Activated CD8-positive, alpha-beta T cell treated with anti-CD3 and anti-CD28 coated beads for 36 hours (primary cell): ENCODE results near the gene CUEDC2. TPM values are rescaled to one million over a fixed set of nuclear protein-coding genes. Genes with fewer than 3 reads are reported as not detected.

Source experiments
- ATAC-seq: fragments of 200-7000 bp; cut with Tn5 transposase; one replicate; pipeline ENCODE4 v1.10.0; 2021; ENCODE audit warnings: mild to moderate bottlenecking, moderate library complexity
- CTCF ChIA-PET: fragments of 350-600 bp; sonication (Branson Sonifier 250); formaldehyde crosslinking; loops from one replicate; lab custom pipeline; 2021; ENCODE audit warnings: antibody characterized with exemption; lab: Charles Lee
- POLR2A ChIA-PET: fragments of 350-600 bp; sonication (Branson Sonifier 250); formaldehyde crosslinking; loops from one replicate; lab custom pipeline; 2021; ENCODE audit warnings: antibody characterized with exemption; lab: Charles Lee
- DNase-seq: peaks from one replicate; pipeline ENCODE4 v3.0.0-alpha.2; 2020
- H3K27ac Mint-ChIP-seq: one replicate; pipeline ENCODE4 v1.8.0; 2021; ENCODE audit warnings: mild to moderate bottlenecking, mixed read lengths
- H3K27me3 Mint-ChIP-seq: one replicate; pipeline ENCODE4 v1.8.0; 2021; ENCODE audit warnings: mixed read lengths
- H3K36me3 Mint-ChIP-seq: one replicate; pipeline ENCODE4 v1.8.0; 2021; ENCODE audit warnings: low read depth, mixed read lengths
- H3K4me1 Mint-ChIP-seq: one replicate; pipeline ENCODE4 v1.8.0; 2021; ENCODE audit warnings: low read depth, mixed read lengths
- H3K4me3 Mint-ChIP-seq: one replicate; pipeline ENCODE4 v1.8.0; 2021; ENCODE audit warnings: mild to moderate bottlenecking, moderate library complexity, mixed read lengths
- H3K9me3 Mint-ChIP-seq: one replicate; pipeline ENCODE4 v1.8.0; 2021; ENCODE audit warnings: mixed read lengths
- intact Hi-C: fragments of 100-400 bp; cut with micrococcal nuclease; formaldehyde crosslinking; loops from one replicate; pipeline ENCODE4 v1.10.0; 2022
- total RNA-seq, 2 experiments: library from RNA; stranded (reverse); gene quantifications; one replicate each; pipeline ENCODE4 v1.2.3, GENCODE V29; 2021
- TF ChIP-seq, protein P1 (sequence below): fragments of 200-600 bp; IDR thresholded peaks from one replicate; pipeline ENCODE4 v1.8.0; 2022; ENCODE audit warnings: antibody characterized with exemption, mild to moderate bottlenecking

Gene CUEDC2
- total RNA-seq, 2 experiments from 2014 or later, result 71.8 to 76.4 TPM

DNA sequence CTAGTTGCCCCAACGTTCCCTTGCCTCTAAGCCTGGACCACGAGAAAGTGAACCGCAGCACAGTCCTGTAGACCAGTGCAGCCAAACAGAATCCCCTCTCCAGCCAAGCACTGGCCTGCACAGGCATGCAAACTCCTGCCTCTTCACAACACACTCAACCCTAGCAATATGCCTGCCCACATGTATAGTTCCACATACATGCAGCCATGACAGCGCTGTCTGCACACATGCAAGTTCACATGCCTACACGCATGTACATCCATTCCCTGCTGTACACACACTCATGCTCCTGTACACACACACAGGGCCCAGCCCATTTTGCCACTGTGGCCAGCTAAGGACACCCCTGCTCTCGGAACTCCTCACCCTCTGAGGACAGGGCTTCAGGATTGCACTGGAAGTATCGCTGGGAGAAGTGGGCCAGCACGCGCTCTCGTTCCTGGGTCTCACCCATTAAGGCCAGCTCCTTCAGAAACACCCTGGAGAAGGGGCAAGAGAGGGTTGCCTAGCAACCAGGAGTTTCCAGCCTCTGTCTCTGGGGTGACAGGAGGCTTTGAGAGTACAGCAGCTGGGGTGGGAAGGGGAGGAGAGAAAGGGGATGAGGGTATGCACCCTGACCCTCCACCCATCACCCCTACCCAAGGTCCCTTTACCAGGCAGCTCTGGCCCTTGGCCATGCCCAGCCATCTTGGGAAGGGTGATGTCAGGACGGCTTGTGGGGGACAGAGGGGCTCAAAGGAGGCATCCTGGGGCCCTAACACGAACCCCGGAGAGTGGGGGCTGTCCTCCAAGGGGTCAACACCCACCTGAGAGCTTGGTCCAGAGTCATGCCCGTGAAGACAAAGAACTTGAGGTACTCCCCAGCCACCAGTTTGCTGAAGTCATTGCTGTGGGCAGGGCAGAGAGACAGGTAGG is 20.8 kb downstream of the CUEDC2 start:
- Mint-ChIP-seq H3K4me1 (peaks cover 38% of the 10 kb centered on the region), H3K4me3 (peak overlapping the region; percentile 80), H3K9me3 (no peaks in the 10 kb centered on the region), H3K27me3 (peaks cover 13% of the 10 kb centered on the region), H3K27ac (no peak overlapping the region), H3K36me3 (no peaks in the 10 kb centered on the region)
- TF ChIP-seq, protein P1, sequence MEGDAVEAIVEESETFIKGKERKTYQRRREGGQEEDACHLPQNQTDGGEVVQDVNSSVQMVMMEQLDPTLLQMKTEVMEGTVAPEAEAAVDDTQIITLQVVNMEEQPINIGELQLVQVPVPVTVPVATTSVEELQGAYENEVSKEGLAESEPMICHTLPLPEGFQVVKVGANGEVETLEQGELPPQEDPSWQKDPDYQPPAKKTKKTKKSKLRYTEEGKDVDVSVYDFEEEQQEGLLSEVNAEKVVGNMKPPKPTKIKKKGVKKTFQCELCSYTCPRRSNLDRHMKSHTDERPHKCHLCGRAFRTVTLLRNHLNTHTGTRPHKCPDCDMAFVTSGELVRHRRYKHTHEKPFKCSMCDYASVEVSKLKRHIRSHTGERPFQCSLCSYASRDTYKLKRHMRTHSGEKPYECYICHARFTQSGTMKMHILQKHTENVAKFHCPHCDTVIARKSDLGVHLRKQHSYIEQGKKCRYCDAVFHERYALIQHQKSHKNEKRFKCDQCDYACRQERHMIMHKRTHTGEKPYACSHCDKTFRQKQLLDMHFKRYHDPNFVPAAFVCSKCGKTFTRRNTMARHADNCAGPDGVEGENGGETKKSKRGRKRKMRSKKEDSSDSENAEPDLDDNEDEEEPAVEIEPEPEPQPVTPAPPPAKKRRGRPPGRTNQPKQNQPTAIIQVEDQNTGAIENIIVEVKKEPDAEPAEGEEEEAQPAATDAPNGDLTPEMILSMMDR, result no peak
- ChIA-PET POLR2A (interaction anchor here (0.7 to 6.1 kb wide), 7 partner anchors 9 to 251 kb away, joined by 3 to 107 read pairs (median 6); partner anchors contain the start of genes FBXL15 and NFKB2), CTCF (interaction anchor here (1.3 to 5.5 kb wide), 5 partner anchors 11 to 74 kb away, joined by 3 to 57 read pairs (median 18); partner anchors contain the start of gene NFKB2)
- ATAC-seq (no peak), DNase-seq (no peak)
- intact Hi-C loops, result loop anchor here (5.0 kb wide), 1 partner anchor 344 kb away; the partner anchor contains the start of gene HPS6

DNA sequence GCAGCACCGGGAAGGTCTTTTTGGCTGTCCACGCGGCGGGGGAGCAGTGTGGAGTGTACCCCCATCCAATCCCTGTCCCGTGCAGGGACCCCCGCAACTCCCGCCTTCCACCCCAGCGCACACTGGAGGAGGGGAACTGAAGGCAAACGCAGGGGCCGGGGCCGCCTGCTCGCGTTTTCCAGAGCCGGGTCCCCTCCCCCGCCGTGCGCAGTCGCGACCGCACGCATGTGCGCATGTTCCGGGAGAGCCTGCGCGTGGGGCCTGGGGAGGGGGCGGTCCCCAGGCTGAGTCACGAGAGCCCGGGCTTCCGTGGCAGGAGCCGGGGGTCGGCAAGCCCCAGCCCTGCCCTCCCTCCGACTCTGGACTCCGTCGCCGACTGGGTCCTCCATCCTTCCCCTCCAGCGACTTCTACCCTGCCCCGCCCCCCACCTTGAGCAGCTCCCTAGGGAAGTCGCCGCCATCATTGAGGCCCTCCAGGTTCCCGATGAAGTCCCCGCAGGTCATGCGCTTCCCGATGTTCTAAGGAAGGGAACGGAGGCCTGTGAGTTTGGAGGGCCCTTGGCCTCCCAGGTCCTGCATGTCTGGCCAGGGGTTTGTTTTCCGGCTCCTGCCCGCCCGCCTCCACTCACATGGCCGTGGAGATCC is 21.8 kb downstream of the CUEDC2 start:
- peaks cover 42% of the 10 kb centered on the region for H3K4me1 Mint-ChIP-seq

DNA sequence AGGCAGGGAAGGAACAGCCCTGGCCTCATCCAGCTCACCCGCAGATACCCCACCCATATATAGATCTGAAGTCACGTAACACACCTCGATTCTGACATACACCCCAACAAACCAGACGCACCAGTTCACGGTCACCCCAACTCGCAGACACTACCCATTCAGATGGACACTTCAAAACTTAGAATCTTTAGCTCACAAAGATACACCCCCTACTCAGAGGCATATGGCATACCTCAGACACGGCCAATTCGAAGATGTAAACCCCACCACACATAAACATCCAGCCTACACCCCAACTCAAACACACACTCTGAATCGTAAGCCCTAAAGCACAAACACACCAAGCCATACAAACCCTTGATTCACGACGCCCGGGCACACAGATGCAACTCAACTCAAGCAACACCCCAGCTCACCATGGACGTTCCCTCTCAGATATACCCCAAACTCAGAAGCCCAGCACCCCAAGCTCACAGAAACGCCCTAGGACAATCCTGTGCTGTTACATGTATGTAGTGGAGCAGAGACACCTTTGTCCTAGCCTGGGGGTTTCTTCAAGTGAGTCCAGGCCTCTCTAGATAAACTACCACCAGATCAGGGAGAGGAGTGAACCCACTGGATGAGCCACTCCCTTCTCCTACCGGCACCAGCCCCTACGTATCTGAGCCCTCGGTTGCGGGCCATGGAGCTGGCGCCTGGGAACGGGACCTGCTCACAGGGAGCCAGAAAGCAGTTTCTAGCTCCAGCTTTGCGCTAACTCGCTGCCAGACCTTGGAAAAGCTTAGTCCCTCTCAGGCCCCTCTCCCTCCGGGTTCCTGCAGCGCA is 22.6 kb downstream of the CUEDC2 start:
- no peak for ATAC-seq
- TF ChIP-seq, protein P1, result no peak
- intact Hi-C loops, result loop anchor here (5.0 kb wide), 1 partner anchor 343 kb away; the partner anchor contains the start of gene HPS6
- no peaks in the 10 kb centered on the region for H3K9me3 Mint-ChIP-seq
- peaks cover 42% of the 10 kb centered on the region for H3K4me1 Mint-ChIP-seq
- H3K4me3 Mint-ChIP-seq, result peak overlapping the region; percentile 80
- POLR2A ChIA-PET, result interaction anchor here (0.6 to 6.1 kb wide), 10 partner anchors 8 to 203 kb away, joined by 3 to 107 read pairs (median 4); partner anchors contain the start of genes C10orf95, FBXL15, GBF1 and NFKB2
- H3K27ac Mint-ChIP-seq, result peak overlapping the region; percentile 62
- no peaks in the 10 kb centered on the region for H3K36me3 Mint-ChIP-seq
- DNase-seq, result peak; percentile 22
- H3K27me3 Mint-ChIP-seq, result peaks cover 7% of the 10 kb centered on the region
- CTCF ChIA-PET, result interaction anchor here (1.0 to 5.5 kb wide), 10 partner anchors 8 to 180 kb away, joined by 3 to 57 read pairs (median 4); partner anchors contain the start of genes CUEDC2, FBXL15, NFKB2 and PSD

More for the DNA sequence above, 21.8 kb downstream of the CUEDC2 start:
- DNase-seq, result peak; percentile 72
- ChIA-PET POLR2A (interaction anchor here (0.6 to 6.1 kb wide), 8 partner anchors 8 to 203 kb away, joined by 3 to 107 read pairs (median 4); partner anchors contain the start of genes FBXL15 and NFKB2), CTCF (interaction anchor here (1.5 to 5.5 kb wide), 5 partner anchors 11 to 75 kb away, joined by 3 to 57 read pairs (median 16); partner anchors contain the start of gene NFKB2)
- Mint-ChIP-seq H3K4me3 (peak overlapping the region; percentile 80), H3K27ac (peak overlapping the region; percentile 62), H3K36me3 (no peaks in the 10 kb centered on the region), H3K9me3 (no peaks in the 10 kb centered on the region), H3K27me3 (peaks cover 8% of the 10 kb centered on the region)
- intact Hi-C loops, result loop anchor here (5.0 kb wide), 1 partner anchor 343 kb away; the partner anchor contains the start of gene HPS6
- TF ChIP-seq, protein P1, result no peak
- ATAC-seq, result peak; percentile 21
